DND-41 (cell line): ENCODE measurements around the gene SAMD4A.

ENCODE experiments used
- ATAC-seq: fragments of 200-7000 bp; cut with Tn5 transposase; 3 replicates; pipeline ENCODE4 v1.9.1; 2021; ENCODE audit warnings: low read depth; ENCODE audit not compliant: insufficient read depth
- DNase-seq: peaks from one replicate; pipeline ENCODE4 v3.0.0-alpha.2; 2020
- H2AFZ ChIP-seq: 2 replicates; pipeline ENCODE4 v1.6.0; 2012; ENCODE audit warnings: low read depth, low read length
- H3K27ac ChIP-seq: 2 replicates; pipeline ENCODE4 v1.5.1; 2012; ENCODE audit warnings: low read length, inconsistent platforms
- H3K27me3 ChIP-seq: fragments of 200-600 bp; sonication (generic); 2 replicates; pipeline ENCODE4 v1.6.0; 2012; ENCODE audit warnings: low read length, mild to moderate bottlenecking, inconsistent platforms; ENCODE audit not compliant: insufficient read depth, poor library complexity
- H3K36me3 ChIP-seq: 2 replicates; pipeline ENCODE4 v1.5.1; 2012; ENCODE audit warnings: low read length, inconsistent platforms; ENCODE audit not compliant: insufficient read depth
- H3K4me1 ChIP-seq: 2 replicates; pipeline ENCODE4 v1.5.1; 2012; ENCODE audit warnings: mild to moderate bottlenecking, low read length; ENCODE audit not compliant: insufficient read depth
- H3K4me2 ChIP-seq: 2 replicates; pipeline ENCODE4 v1.6.0; 2012; ENCODE audit warnings: mild to moderate bottlenecking, moderate library complexity, low read length, inconsistent platforms; ENCODE audit not compliant: insufficient read depth
- H3K4me3 ChIP-seq, 2 experiments: fragments of 200-600 bp in 1 of 2; shearing (Covaris generic) in 1 of 2; 2 replicates each; pipeline ENCODE4 v1.5.1; 2012 to 2016; ENCODE audit warnings: inconsistent platforms in 2 of 2, low read length in 2 of 2, mild to moderate bottlenecking in 2 of 2, low read depth in 1 of 2, moderate library complexity in 1 of 2
- H3K79me2 ChIP-seq: 2 replicates; pipeline ENCODE4 v1.6.0; 2012; ENCODE audit warnings: low read length, inconsistent platforms; ENCODE audit not compliant: insufficient read depth
- H3K9ac ChIP-seq: 2 replicates; pipeline ENCODE4 v1.6.0; 2012; ENCODE audit warnings: low read depth, mild to moderate bottlenecking, inconsistent platforms, low read length, moderate library complexity
- H3K9me3 ChIP-seq: 2 replicates; pipeline ENCODE4 v1.5.1; 2012; ENCODE audit warnings: low read length, moderate library complexity, mild to moderate bottlenecking, inconsistent platforms; ENCODE audit not compliant: insufficient read depth, severe bottlenecking
- H4K20me1 ChIP-seq: 2 replicates; pipeline ENCODE4 v1.6.0; 2012; ENCODE audit warnings: low read length; ENCODE audit not compliant: insufficient read depth
- EZH2 ChIP-seq: IDR thresholded peaks from 3 replicates; pipeline ENCODE4 v1.6.1; 2012; ENCODE audit warnings: borderline replicate concordance, low read depth, mild to moderate bottlenecking, moderate library complexity, low read length, inconsistent platforms; ENCODE audit not compliant: severe bottlenecking
- TF ChIP-seq, protein P1 (sequence below): IDR thresholded peaks from 2 replicates; pipeline ENCODE4 v1.5.1; 2012; ENCODE audit warnings: borderline replicate concordance, low read length, moderate library complexity, mild to moderate bottlenecking; ENCODE audit not compliant: poor library complexity, severe bottlenecking; ENCODE audit errors: extremely low read depth

Gene SAMD4A

DNA sequence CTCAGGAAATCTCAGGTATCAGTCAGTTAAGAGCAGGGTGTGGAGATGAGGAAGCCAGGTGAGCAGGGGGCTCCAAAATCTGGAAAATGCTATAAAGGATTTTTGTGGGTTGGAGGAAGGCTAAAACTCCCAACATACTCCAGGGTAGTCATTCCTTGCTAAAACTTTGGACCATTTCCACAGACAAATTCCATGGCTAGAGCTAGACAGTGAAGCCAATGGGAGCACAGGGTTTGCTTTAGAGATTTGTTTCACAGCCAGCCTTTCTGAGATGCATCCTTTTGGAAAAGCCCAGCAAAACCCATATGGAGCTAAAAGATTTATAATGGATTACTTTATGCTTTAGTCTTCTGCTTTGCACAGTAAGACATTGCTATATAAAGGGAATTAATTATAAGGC, 146.5 kb downstream of the SAMD4A start:
- no peaks in the 10 kb centered on the region for H3K36me3 ChIP-seq
- no peak overlapping the region for H3K4me3 ChIP-seq
- H3K4me2 ChIP-seq: no peak overlapping the region
- H3K79me2 ChIP-seq: no peaks in the 10 kb centered on the region
- DNase-seq (no peak), ATAC-seq (no peak)
- TF ChIP-seq, protein P1, sequence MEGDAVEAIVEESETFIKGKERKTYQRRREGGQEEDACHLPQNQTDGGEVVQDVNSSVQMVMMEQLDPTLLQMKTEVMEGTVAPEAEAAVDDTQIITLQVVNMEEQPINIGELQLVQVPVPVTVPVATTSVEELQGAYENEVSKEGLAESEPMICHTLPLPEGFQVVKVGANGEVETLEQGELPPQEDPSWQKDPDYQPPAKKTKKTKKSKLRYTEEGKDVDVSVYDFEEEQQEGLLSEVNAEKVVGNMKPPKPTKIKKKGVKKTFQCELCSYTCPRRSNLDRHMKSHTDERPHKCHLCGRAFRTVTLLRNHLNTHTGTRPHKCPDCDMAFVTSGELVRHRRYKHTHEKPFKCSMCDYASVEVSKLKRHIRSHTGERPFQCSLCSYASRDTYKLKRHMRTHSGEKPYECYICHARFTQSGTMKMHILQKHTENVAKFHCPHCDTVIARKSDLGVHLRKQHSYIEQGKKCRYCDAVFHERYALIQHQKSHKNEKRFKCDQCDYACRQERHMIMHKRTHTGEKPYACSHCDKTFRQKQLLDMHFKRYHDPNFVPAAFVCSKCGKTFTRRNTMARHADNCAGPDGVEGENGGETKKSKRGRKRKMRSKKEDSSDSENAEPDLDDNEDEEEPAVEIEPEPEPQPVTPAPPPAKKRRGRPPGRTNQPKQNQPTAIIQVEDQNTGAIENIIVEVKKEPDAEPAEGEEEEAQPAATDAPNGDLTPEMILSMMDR: no peak
- TF ChIP-seq EZH2: no peak
- no peak overlapping the region for H3K27ac ChIP-seq
- H3K27me3 ChIP-seq: peaks cover 13% of the 10 kb centered on the region
- no peak overlapping the region for H2AFZ ChIP-seq
- H3K9me3 ChIP-seq: no peaks in the 10 kb centered on the region
- no peaks in the 10 kb centered on the region for H3K4me1 ChIP-seq
- H4K20me1 ChIP-seq: no peaks in the 10 kb centered on the region
- no peak overlapping the region for H3K9ac ChIP-seq

DNA sequence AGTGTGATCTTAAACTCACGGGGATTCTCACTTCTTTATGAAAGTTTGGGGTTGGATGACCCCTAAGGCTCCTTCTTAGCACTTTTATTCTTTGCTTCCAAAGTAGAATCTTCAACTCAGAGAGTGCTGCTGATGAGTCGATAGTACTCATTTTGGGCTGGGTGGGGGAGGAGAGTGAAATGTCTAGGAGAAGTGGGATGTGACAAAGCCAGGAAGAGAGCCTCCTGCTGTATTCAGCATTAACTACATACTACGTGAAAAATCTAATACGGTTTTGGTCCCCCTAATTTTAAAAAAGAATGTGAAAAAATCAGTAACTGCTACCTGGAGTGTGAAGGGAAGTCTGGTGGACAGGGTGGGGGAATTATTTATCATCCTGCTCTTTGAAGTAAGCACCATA, 148.3 kb downstream of the SAMD4A start:
- no peak overlapping the region for H3K4me2 ChIP-seq
- peaks cover 13% of the 10 kb centered on the region for H3K27me3 ChIP-seq
- no peaks in the 10 kb centered on the region for H4K20me1 ChIP-seq
- H3K27ac ChIP-seq: no peak overlapping the region
- H2AFZ ChIP-seq: no peak overlapping the region
- no peak overlapping the region for H3K9ac ChIP-seq
- ATAC-seq: no peak
- no peak for DNase-seq
- H3K79me2 ChIP-seq: no peaks in the 10 kb centered on the region
- H3K9me3 ChIP-seq: no peaks in the 10 kb centered on the region
- no peaks in the 10 kb centered on the region for H3K36me3 ChIP-seq
- TF ChIP-seq, protein P1: no peak
- TF ChIP-seq EZH2: no peak
- no peak overlapping the region for H3K4me3 ChIP-seq
- H3K4me1 ChIP-seq: no peaks in the 10 kb centered on the region

DNA sequence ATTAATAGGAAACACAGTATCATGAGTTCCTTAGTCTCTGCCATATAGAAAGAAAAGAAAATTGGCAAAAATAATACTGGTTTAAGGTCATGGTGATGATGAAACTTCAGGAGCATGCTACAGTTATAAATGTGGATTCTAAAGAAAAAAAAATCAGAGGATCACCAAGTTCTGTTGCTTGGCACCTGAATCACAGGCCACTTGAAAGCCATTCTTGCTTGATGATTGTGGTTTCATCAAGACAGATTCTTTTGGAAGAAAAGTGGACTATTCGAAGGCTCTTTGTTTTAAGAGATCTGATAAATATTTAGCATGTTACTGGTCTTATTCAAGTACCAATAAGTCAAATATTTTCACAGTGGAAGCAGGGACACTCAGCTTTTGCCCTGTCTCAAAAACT, 148.9 kb downstream of the SAMD4A start:
- no peak for DNase-seq
- no peak for ATAC-seq
- H3K79me2 ChIP-seq: no peaks in the 10 kb centered on the region
- H3K9ac ChIP-seq: no peak overlapping the region
- H4K20me1 ChIP-seq: no peaks in the 10 kb centered on the region
- no peak overlapping the region for H2AFZ ChIP-seq
- H3K4me2 ChIP-seq: no peak overlapping the region
- no peak overlapping the region for H3K27ac ChIP-seq
- H3K27me3 ChIP-seq: peaks cover 13% of the 10 kb centered on the region
- TF ChIP-seq, protein P1: no peak
- H3K4me1 ChIP-seq: no peaks in the 10 kb centered on the region
- no peak overlapping the region for H3K4me3 ChIP-seq
- no peaks in the 10 kb centered on the region for H3K36me3 ChIP-seq
- no peaks in the 10 kb centered on the region for H3K9me3 ChIP-seq

DNA sequence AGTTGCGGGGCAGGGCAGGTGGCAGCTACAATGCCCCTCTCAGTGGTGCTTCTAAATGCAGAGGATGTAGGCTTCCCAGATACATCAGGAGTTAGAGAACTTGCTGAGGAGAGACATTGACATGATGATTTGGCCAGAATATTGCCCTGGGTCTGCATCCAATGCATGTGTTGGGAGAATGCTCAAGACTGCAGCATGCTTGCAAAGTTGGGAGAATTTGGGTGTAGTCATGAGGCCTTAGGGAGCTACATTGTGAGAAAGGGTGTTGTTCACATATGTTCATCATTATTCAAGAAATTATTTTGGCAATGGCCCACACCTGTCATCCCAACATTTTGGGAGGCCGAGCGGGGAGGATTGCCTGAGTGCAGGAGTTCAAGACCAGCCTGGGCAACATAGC, 149.9 kb downstream of the SAMD4A start:
- Histone ChIP-seq H3K27ac (no peak overlapping the region), H3K9me3 (no peaks in the 10 kb centered on the region), H3K79me2 (no peaks in the 10 kb centered on the region), H3K27me3 (peaks cover 9% of the 10 kb centered on the region), H4K20me1 (no peaks in the 10 kb centered on the region), H3K4me1 (no peaks in the 10 kb centered on the region), H3K4me2 (no peak overlapping the region), H2AFZ (no peak overlapping the region), H3K4me3 (no peak overlapping the region), H3K36me3 (no peaks in the 10 kb centered on the region), H3K9ac (no peak overlapping the region)
- TF ChIP-seq, protein P1: no peak
- no peak for TF ChIP-seq EZH2
- no peak for ATAC-seq
- DNase-seq: no peak
